Neuronal stem cell (in vitro differentiated cells): ENCODE results near the gene HMOX2. TPM values are rescaled to one million over a fixed set of nuclear protein-coding genes. Genes with fewer than 3 reads are reported as not detected.

Experiments
- DNase-seq: peaks from one replicate; pipeline ENCODE4 v3.0.0-alpha.2; 2013; ENCODE audit warnings: low spot score
- H2AFZ ChIP-seq: one replicate; pipeline ENCODE4 v1.6.1; 2013; ENCODE audit warnings: mild to moderate bottlenecking, low read length, inconsistent platforms
- H2AK5ac ChIP-seq: 2 replicates; pipeline ENCODE4 v1.6.1; 2013; ENCODE audit warnings: low read depth, mild to moderate bottlenecking, inconsistent platforms, low read length, moderate library complexity, mixed read lengths
- H2BK120ac ChIP-seq: 2 replicates; pipeline ENCODE4 v1.6.1; 2013; ENCODE audit warnings: low read depth, mild to moderate bottlenecking, inconsistent platforms, low read length, moderate library complexity, mixed read lengths
- H2BK12ac ChIP-seq: one replicate; pipeline ENCODE4 v1.6.1; 2013; ENCODE audit warnings: low read length, inconsistent platforms
- H2BK15ac ChIP-seq: 2 replicates; pipeline ENCODE4 v1.6.1; 2013; ENCODE audit warnings: mild to moderate bottlenecking, low read length, inconsistent platforms, mixed read lengths
- H2BK5ac ChIP-seq: one replicate; pipeline ENCODE4 v1.6.1; 2013; ENCODE audit warnings: inconsistent platforms, mild to moderate bottlenecking, low read length, moderate library complexity
- H3K14ac ChIP-seq: one replicate; pipeline ENCODE4 v1.6.1; 2013; ENCODE audit warnings: low read length, inconsistent platforms
- H3K18ac ChIP-seq: 2 replicates; pipeline ENCODE4 v1.6.1; 2013; ENCODE audit warnings: low read length, inconsistent platforms
- H3K23ac ChIP-seq: 2 replicates; pipeline ENCODE4 v1.6.1; 2013; ENCODE audit warnings: low read depth, mild to moderate bottlenecking, mixed read lengths, low read length, inconsistent platforms; ENCODE audit not compliant: poor library complexity
- H3K27ac ChIP-seq: replicated peaks from 3 replicates; pipeline ENCODE4 v1.5.1; 2013; ENCODE audit warnings: low read length, inconsistent platforms
- H3K27me3 ChIP-seq, 3 experiments: 2 replicates each; pipeline ENCODE4 v1.6.1; 2013; ENCODE audit warnings: low read length in 3 of 3, mild to moderate bottlenecking in 2 of 3, inconsistent platforms in 1 of 3, low read depth in 1 of 3, mixed read lengths in 1 of 3, moderate library complexity in 1 of 3; ENCODE audit not compliant: control insufficient read depth in 3 of 3, insufficient read depth in 3 of 3
- H3K36me3 ChIP-seq, 2 donors: replicated peaks in 1 of 2; 2 replicates each; pipeline ENCODE4 v1.6.1; 2013; ENCODE audit warnings: low read length in 2 of 2; ENCODE audit not compliant: control insufficient read depth in 2 of 2, insufficient read depth in 2 of 2
- H3K4ac ChIP-seq: 2 replicates; pipeline ENCODE4 v1.6.1; 2013; ENCODE audit warnings: inconsistent platforms, mild to moderate bottlenecking, low read length, moderate library complexity
- H3K4me1 ChIP-seq, 2 donors: 1 replicate in 1 of 2; 2 replicates in 1 of 2; pipeline ENCODE4 v1.6.1; 2013; ENCODE audit warnings: low read length in 2 of 2, low read depth in 1 of 2; ENCODE audit not compliant: control insufficient read depth in 2 of 2, insufficient read depth in 1 of 2
- H3K4me2 ChIP-seq: one replicate; pipeline ENCODE4 v1.6.1; 2013; ENCODE audit warnings: mild to moderate bottlenecking, low read length, inconsistent platforms; ENCODE audit not compliant: insufficient read depth, poor library complexity, severe bottlenecking
- H3K4me3 ChIP-seq, 2 donors: 2 replicates each; pipeline ENCODE4 v1.5.1; 2013; ENCODE audit warnings: low read length in 2 of 2, mild to moderate bottlenecking in 2 of 2, inconsistent platforms in 1 of 2, moderate library complexity in 1 of 2
- H3K79me1 ChIP-seq: one replicate; pipeline ENCODE4 v1.6.1; 2013; ENCODE audit warnings: low read depth, mild to moderate bottlenecking, inconsistent platforms, low read length, moderate library complexity
- H3K9ac ChIP-seq: one replicate; pipeline ENCODE4 v1.6.1; 2013; ENCODE audit warnings: mild to moderate bottlenecking, low read depth, low read length, inconsistent platforms; ENCODE audit not compliant: poor library complexity
- H3K9me3 ChIP-seq, 2 donors: replicated peaks in 1 of 2; 2 replicates each; pipeline versions ENCODE3 to v1.6.1; 2013; ENCODE audit warnings: low read length in 2 of 2, mild to moderate bottlenecking in 2 of 2, inconsistent platforms in 1 of 2, low read depth in 1 of 2, mixed read lengths in 1 of 2, moderate library complexity in 1 of 2; ENCODE audit not compliant: control insufficient read depth in 2 of 2, insufficient read depth in 1 of 2
- H4K8ac ChIP-seq: one replicate; pipeline ENCODE4 v1.6.1; 2013; ENCODE audit warnings: low read depth, mild to moderate bottlenecking, inconsistent platforms, low read length, moderate library complexity
- H4K91ac ChIP-seq: one replicate; pipeline ENCODE4 v1.6.1; 2013; ENCODE audit warnings: low read length, low read depth, mild to moderate bottlenecking, inconsistent platforms; ENCODE audit not compliant: poor library complexity
- WGBS, 2 donors: extraction: QIAGEN DNeasy Blood & Tissue Kit; methylation state at CpG; one replicate each; pipeline ENCODE4 v1.1.7; 2013; ENCODE audit warnings: missing lambda C conversion rate in 2 of 2, mixed read lengths in 1 of 2; ENCODE audit not compliant: insufficient read length in 2 of 2, insufficient replicate concordance in 1 of 2; ENCODE audit errors: extremely low coverage in 2 of 2; 5-methylcytosine and 5-hydroxymethylcytosine counted together
- polyA plus RNA-seq, 2 experiments: library from polyadenylated mRNA; stranded (reverse); fragments of 200-250 nt; gene quantifications; one replicate each; pipeline ENCODE4 v1.2.3, GENCODE V29; 2013

HMOX2 gene, protein sequence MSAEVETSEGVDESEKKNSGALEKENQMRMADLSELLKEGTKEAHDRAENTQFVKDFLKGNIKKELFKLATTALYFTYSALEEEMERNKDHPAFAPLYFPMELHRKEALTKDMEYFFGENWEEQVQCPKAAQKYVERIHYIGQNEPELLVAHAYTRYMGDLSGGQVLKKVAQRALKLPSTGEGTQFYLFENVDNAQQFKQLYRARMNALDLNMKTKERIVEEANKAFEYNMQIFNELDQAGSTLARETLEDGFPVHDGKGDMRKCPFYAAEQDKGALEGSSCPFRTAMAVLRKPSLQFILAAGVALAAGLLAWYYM
- 9.8 TPM for polyA plus RNA-seq (2013, experiment 1 of 2)
- 10.1 TPM for polyA plus RNA-seq (2013, experiment 2 of 2)

- Histone ChIP-seq H4K8ac (no peak within 1 kb of the TSS), H4K91ac (no peak within 1 kb of the TSS), H2BK120ac (no peak within 1 kb of the TSS), H3K23ac (peak within 1 kb of the TSS; percentile 87), H2BK5ac (no peak within 1 kb of the TSS), H2BK15ac (peak within 1 kb of the TSS; percentile 91), H3K36me3 (no peaks in the 10 kb centered on the region), H3K27me3 (peaks cover 0 to 5% (median 0%) of the 10 kb centered on the region in 3 experiments), H3K9ac (peak within 1 kb of the TSS; percentile 86), H3K4ac (no peak within 1 kb of the TSS), H3K27ac (no peak within 1 kb of the TSS), H3K4me2 (peak within 1 kb of the TSS; percentile 91), H2BK12ac (no peak within 1 kb of the TSS), H3K14ac (peak within 1 kb of the TSS; percentile 47), H3K4me1 (peaks cover 3 to 7% of the 10 kb centered on the region in 2 donors), H3K79me1 (peaks cover 5% of the 10 kb centered on the region), H2AFZ (peak within 1 kb of the TSS; percentile 88), H2AK5ac (peak within 1 kb of the TSS; percentile 91), H3K9me3 (peaks cover 4 to 9% of the 10 kb centered on the region in 2 donors), H3K18ac (peak within 1 kb of the TSS; percentile 90), H3K4me3 (peak within 1 kb of the TSS; percentile 74 to 90)
- peak; percentile 75 for DNase-seq
- no CpG with 5 or more reads among the region's 70 CpGs for WGBS, 2 donors
These were observed at the start of gene HMOX2 for GRCh38 chr16:4475880-4476788. Gene HMOX2 (plus strand): TSS chr16:4476398. CDS start chr16:4505525, 29,127 bp downstream.

DNA sequence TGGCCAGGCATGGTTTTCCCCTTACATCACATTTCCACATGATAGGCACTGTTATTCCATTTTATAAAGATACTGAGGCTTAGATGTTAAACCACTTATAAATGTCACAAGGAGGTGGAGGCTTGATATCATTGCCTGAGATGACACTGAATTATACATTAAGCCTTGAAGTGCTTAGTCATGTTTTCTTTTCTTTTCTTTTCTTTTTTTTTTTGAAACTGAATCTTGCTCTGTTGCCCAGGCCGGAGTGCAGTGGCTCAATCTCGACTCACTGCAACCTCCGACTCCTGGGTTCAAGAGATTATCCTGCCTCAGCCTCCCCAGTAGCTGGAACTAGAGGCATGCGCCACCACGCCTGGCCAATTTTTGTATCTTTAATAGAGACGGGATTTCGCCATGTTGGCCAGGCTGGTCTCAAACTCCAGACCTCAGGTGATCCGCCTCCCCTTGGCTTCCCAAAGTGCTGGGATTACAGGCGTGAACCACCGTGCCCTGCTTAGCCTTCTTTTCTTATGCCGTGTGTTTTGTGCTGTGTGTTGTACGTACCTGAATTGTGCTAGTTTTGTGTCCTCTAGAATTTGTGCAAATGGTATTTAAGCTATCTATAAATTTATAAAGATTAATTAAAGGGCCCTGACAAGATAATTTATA is 49.4 kb upstream of the HMOX2 start:
- Histone ChIP-seq H2BK15ac (no peak overlapping the region), H2AFZ (no peak overlapping the region), H3K79me1 (peaks cover 11% of the 10 kb centered on the region), H3K4me3 (peak overlapping the region in 1 of 2 donors; percentile 57), H3K4me1 (peaks cover 5 to 9% of the 10 kb centered on the region in 2 donors), H3K9ac (no peak overlapping the region), H4K8ac (no peak overlapping the region), H3K23ac (no peak overlapping the region), H4K91ac (no peak overlapping the region), H3K27me3 (no peaks in the 10 kb centered on the region), H3K27ac (no peak overlapping the region), H3K4ac (no peak overlapping the region), H2AK5ac (no peak overlapping the region), H2BK5ac (no peak overlapping the region), H2BK120ac (no peak overlapping the region), H3K36me3 (peaks cover 5 to 31% of the 10 kb centered on the region in 2 donors), H3K14ac (no peak overlapping the region), H3K4me2 (peak overlapping the region; percentile 97), H2BK12ac (no peak overlapping the region), H3K18ac (no peak overlapping the region), H3K9me3 (no peaks in the 10 kb centered on the region)
- no peak for DNase-seq
- no CpG with 5 or more reads among the region's 12 CpGs for WGBS, 2 donors

- no peak overlapping the region for H3K23ac ChIP-seq
- H2BK120ac ChIP-seq, result no peak overlapping the region
- H3K36me3 ChIP-seq, result peaks cover 9 to 41% of the 10 kb centered on the region in 2 donors
- H2BK5ac ChIP-seq, result no peak overlapping the region
- H3K18ac ChIP-seq, result no peak overlapping the region
- peak overlapping the region; percentile 11 for H3K4me2 ChIP-seq
- H3K9me3 ChIP-seq, result no peaks in the 10 kb centered on the region
- peak overlapping the region; percentile 43 for H4K8ac ChIP-seq
- no peak overlapping the region for H2BK12ac ChIP-seq
- H3K14ac ChIP-seq, result no peak overlapping the region
- H3K4me1 ChIP-seq, result peaks cover 5 to 9% of the 10 kb centered on the region in 2 donors
- no peak overlapping the region for H3K4ac ChIP-seq
- no peak overlapping the region for H4K91ac ChIP-seq
- H2AFZ ChIP-seq, result no peak overlapping the region
- H2AK5ac ChIP-seq, result no peak overlapping the region
- H3K9ac ChIP-seq, result no peak overlapping the region
- DNase-seq, result no peak
- no CpG with 5 or more reads among the region's 7 CpGs for WGBS, 2 donors
- no peak overlapping the region for H3K27ac ChIP-seq
- H3K4me3 ChIP-seq, result no peak overlapping the region
- no peak overlapping the region for H2BK15ac ChIP-seq
- peaks cover 11% of the 10 kb centered on the region for H3K79me1 ChIP-seq
- H3K27me3 ChIP-seq, result no peaks in the 10 kb centered on the region
These were observed 47.7 kb upstream of the HMOX2 start for GRCh38 chr16:4428500-4428899.
